ENCODE data around the gene ASCL2.
A peak's percentile ranks its signal among the peaks of the same experiment; 100 is the strongest.

ASCL2 gene

DNA sequence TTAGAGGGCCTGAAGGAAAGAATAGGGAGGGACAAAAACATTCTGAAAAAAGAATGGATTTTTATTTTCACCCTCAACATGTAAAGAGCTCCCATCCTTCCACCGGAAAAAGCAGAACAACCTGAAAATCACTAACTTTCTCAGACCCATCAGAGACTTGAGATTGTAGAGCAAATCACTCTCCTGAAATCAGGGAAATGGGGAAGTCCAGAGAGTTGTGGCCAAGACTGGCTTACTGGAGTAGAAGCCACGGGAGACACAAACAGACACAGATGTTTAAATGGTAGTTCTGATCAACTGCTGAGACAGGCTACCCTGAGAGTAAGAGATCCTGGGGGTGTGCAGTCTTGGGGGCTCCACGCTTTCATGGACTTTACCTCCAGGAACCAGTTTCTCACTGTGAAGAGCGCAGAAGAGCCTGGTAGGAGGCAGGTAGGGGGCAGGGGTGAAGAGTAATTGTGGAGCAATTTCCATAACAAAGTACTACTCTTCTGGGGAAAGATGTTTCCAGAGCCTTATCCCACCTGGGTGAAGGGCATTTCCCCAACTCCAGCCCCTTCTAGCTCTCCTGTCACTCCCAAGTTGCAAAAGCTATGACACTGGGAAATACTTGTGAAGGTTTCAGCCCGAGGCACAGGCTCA is 47.1 kb downstream of the ASCL2 start:
- no peak for DNase-seq

DNA sequence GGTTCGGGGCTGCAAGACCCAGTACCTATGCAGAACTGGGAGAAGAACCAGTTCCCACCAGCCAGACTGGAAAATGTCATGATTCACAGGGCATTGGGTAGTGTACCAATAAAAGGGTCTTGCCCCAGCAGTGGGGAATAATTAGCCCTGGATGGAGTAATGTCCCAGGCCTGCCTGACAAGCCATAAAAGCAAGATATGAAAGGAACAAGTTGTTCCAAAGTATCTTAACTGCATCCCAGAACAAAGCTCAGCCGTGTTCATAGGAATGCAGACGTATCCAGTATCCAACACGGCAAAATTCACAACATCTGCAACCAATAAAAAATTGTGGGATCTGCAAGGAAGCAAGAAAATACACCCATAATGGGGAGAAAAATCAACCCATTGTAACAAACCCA is 47.9 kb downstream of the ASCL2 start:
- no peak for DNase-seq

DNA sequence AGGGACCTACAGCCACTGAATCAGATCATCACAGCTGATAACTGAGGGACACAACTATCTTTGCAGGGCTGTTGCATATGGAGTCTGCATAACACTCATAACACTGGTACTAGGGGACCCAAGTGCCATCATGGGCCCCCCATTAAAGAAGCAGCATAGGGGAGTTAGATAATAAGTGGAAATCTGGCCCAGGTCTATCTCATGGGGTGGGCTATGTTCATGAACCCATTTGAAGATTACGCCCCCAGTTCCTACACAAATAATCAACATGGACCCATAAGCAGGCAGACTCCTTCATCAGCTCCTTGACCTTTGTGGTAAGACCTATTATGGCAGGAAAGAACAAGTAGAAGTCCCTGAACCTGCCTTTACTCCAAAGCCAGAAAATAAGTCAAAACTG is 48.8 kb downstream of the ASCL2 start:
- no peak for DNase-seq

DNA sequence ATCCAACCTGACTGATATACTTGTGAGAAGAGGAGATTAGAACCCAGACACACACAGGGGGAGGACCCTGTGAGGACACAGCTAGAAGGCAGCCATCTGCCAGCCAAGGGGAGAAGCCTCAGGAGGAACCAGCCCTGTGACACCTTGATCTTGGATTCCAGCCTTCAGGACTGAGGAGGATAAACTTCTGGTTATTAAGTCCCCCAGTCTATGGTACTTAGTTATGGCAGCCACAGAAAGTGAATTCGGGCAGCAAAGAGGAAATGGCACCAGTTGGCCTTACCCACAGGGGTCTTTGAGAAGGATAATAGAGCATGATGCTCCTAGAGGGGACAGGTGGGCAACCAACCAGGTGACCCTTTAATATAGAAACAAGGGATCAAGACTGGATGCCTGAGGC is 49.4 kb downstream of the ASCL2 start:
- no peak for DNase-seq

DNA sequence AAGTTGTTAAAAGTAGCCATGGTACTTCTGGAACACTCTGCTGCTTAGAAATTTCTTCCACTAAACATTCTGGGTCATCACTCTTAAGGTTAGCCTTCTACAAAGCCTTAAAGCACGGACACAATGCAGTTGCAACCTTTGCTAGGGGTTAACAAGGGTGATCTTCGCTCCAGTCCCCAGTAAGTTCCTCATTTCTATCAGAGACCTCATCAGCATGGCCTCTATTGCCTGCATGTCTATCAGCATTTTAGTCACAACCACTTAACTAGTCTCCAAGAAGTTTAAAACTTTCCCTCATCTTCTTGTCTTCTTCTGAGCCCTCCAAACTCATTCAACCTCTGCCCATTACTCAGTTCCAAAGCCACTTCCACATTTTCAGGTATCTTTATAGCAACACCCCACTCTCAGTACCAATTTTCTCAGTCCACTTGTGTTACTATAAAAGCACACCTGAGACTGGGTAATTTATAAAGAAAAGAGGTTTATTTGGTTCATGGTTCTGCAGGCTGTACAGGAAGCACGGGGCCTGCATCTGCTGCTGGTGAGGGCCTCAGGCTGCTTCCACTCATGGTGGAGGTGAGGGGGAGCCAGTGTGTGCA is 50.1 kb downstream of the ASCL2 start:
- peak; percentile 6 for DNase-seq

DNA sequence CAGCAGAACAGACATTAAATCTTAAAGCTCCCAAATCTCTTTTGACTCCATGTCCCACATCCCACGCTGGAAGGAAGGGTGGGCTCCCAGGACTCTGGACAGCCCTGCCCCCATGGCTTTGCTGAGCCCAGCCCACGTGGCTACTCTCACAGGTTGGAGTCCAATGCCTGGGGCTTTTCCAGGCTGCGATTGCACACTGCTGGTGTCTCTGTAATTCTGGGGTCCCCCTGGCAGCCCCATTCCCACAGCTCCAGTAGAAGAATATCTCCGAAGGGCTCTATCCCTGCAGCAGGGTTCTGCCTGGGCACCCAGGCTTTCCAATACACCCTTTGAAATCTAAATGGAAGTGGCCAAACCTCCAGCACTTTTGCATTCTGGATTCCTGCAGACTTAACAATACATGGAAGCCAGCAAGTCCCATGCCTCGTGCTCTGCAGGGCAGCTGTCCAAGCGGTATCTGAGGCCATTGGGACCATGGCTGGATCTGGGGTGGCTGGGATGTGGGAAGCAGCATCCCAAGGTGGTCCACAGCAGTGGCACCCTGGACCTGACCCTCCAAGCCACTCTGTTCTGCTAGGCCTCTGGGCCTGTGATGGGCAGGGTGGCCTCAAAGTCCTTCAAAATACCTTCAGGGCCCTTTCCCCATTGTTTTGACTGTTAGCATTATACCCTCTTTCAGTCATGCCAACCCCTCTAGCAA is 50.9 kb downstream of the ASCL2 start:
- DNase-seq = no peak
